ENCODE data around the gene LENG8.
A peak's percentile ranks its signal among the peaks of the same experiment; 100 is the strongest.

The LENG8 gene

DNA sequence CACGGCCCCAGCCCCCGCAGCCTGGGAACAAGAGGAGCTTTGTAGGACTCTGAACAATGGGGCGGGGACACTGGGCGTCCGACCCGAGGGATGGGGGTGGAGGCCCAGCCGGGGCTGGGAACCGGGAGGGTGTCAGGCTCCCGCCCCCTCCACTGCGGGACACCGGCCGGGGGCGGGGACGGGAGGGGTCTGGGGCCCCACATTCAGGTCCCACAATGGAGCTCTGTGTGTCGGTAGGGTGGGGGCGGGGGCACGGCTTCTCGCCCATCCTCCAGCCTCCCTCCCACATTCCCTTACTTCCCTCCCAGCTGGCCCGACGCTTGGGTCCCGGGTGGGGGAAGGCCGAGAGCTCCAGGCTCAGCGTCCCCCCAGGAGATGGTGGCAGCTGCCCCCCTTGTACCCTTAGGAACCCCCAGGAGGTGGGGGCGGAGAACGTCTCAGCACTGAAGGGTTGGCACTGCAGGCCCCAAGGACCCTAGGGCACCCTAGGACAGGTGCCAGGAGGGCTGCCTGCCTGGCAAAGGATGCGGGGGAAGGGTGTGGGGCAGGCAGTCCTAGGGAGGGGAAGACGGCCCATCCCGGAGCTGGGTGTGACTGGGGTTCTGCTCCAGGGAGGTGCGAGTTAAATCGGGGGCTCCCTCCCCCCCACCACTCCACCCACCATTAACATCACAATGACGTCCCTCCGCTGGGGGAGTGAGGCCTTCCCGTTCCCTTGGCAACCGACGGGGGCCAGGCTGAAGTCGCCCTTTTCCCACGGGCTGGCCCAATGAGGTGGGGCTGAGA is 28.4 kb upstream of the LENG8 start:
- no peaks in the 10 kb centered on the region for H3K79me1 ChIP-seq (ENCODE audit: low read length)
- H3K9ac ChIP-seq (ENCODE audit: low read length), result no peak overlapping the region
- H2BK5ac ChIP-seq (ENCODE audit: low read length), result no peak overlapping the region
- peak overlapping the region; percentile 25 for H3K56ac ChIP-seq (ENCODE audit: low read length)
- DNase-seq, result peak; percentile 52
- H3K4me2 ChIP-seq (ENCODE audit: low read length), result peak overlapping the region; percentile 27
- H3K27me3 ChIP-seq (ENCODE audit: insufficient read depth, low read length, poor library complexity), result peaks cover 10% of the 10 kb centered on the region
- no peak overlapping the region for H3K4ac ChIP-seq (ENCODE audit: low read depth, low read length)
- no peak overlapping the region for H3K4me3 ChIP-seq (ENCODE audit: low read length)
- no peak overlapping the region for H3K27ac ChIP-seq (ENCODE audit: low read depth, low read length)
- no peak overlapping the region for H3K18ac ChIP-seq (ENCODE audit: low read length)
- H2AK5ac ChIP-seq (ENCODE audit: low read length), result no peak overlapping the region
- no peak overlapping the region for H2BK15ac ChIP-seq (replicated peaks; ENCODE audit: low read depth)
- H4K5ac ChIP-seq (ENCODE audit: low read length), result no peak overlapping the region
- H3K36me3 ChIP-seq (ENCODE audit: control insufficient read depth, insufficient read depth, low read length), result no peaks in the 10 kb centered on the region
- H4K8ac ChIP-seq (ENCODE audit: low read depth, low read length), result no peak overlapping the region
- H3K4me1 ChIP-seq (ENCODE audit: control insufficient read depth, low read depth, low read length), result no peaks in the 10 kb centered on the region
- H2BK120ac ChIP-seq (ENCODE audit: low read depth, low read length), result no peak overlapping the region
- H3K23ac ChIP-seq (ENCODE audit: low read length), result no peak overlapping the region
- H3K79me2 ChIP-seq (ENCODE audit: control insufficient read depth, insufficient read depth, low read length), result no peaks in the 10 kb centered on the region
- no CpG with 5 or more reads among the region's 37 CpGs for WGBS (ENCODE audit: extremely low coverage, insufficient coverage, low lambda C conversion rate)

DNA sequence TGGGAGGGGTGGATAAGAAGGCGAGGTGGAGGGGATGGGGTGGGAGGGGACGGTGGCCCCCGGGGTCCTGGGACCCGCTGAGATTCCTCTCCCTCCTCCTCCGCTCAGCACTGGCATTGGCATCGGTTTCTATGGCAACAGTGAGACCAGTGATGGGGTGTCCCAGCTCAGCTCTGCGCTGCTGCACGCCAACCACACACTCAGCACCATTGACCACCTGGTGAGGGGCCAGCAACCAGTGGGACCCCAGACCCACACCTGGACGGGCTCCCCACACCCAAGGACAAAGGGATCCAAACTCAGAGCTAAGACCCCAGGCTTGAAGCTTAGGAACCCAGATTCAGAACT is 27.9 kb upstream of the LENG8 start:
- Histone ChIP-seq H2BK15ac (replicated peaks; ENCODE audit: low read depth) (no peak overlapping the region), H2BK120ac (ENCODE audit: low read depth, low read length) (no peak overlapping the region), H3K4me3 (ENCODE audit: low read length) (no peak overlapping the region), H3K79me1 (ENCODE audit: low read length) (no peaks in the 10 kb centered on the region), H3K79me2 (ENCODE audit: control insufficient read depth, insufficient read depth, low read length) (no peaks in the 10 kb centered on the region), H3K27ac (ENCODE audit: low read depth, low read length) (no peak overlapping the region), H3K23ac (ENCODE audit: low read length) (no peak overlapping the region), H4K5ac (ENCODE audit: low read length) (no peak overlapping the region), H3K56ac (ENCODE audit: low read length) (no peak overlapping the region), H3K18ac (ENCODE audit: low read length) (no peak overlapping the region), H3K4me1 (ENCODE audit: control insufficient read depth, low read depth, low read length) (no peaks in the 10 kb centered on the region), H3K4me2 (ENCODE audit: low read length) (no peak overlapping the region), H3K27me3 (ENCODE audit: insufficient read depth, low read length, poor library complexity) (peaks cover 4% of the 10 kb centered on the region), H3K4ac (ENCODE audit: low read depth, low read length) (no peak overlapping the region), H3K36me3 (ENCODE audit: control insufficient read depth, insufficient read depth, low read length) (no peaks in the 10 kb centered on the region), H2BK5ac (ENCODE audit: low read length) (no peak overlapping the region), H4K8ac (ENCODE audit: low read depth, low read length) (no peak overlapping the region), H2AK5ac (ENCODE audit: low read length) (no peak overlapping the region), H3K9ac (ENCODE audit: low read length) (no peak overlapping the region)
- no CpG with 5 or more reads among the region's 9 CpGs for WGBS (ENCODE audit: extremely low coverage, insufficient coverage, low lambda C conversion rate)
- DNase-seq, result no peak

DNA sequence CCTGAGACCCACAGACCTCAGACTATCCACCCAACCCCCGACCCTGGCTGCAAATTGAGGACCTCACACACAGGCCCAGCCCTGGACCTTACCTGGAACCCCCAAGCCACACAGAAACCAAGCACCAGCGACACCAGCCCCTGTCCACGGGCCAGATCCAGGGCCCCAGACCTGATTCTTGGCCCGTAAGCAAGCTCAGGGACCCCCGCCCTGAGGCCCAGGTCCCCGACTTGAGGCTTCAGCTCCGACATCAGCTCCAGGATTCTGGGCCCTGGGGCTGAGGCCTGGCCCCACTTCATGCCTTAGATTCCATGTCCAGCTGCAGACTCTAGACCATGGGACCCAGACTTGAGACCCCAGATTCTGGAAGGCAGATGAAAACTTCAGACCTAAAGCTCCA is 27.5 kb upstream of the LENG8 start:
- WGBS (ENCODE audit: extremely low coverage, insufficient coverage, low lambda C conversion rate), result no CpG with 5 or more reads among the region's 7 CpGs
- no peaks in the 10 kb centered on the region for H3K36me3 ChIP-seq (ENCODE audit: control insufficient read depth, insufficient read depth, low read length)

DNA sequence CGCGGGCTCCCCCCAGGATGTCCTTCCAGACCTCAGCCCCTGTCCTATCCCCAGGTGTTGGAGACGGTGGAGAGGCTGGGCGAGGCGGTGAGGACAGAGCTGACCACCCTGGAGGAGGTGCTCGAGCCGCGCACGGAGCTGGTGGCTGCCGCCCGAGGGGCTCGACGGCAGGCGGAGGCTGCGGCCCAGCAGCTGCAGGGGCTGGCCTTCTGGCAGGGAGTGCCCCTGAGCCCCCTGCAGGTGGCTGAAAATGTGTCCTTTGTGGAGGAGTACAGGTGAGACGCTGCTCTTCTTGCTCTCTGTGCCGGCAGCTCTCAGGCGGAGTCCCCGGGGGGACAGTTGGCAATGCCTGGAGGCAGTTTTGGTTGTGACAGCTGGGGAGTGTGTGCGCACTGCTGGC is 26.9 kb upstream of the LENG8 start:
- Histone ChIP-seq H3K79me1 (ENCODE audit: low read length) (no peaks in the 10 kb centered on the region), H2AK5ac (ENCODE audit: low read length) (no peak overlapping the region), H3K23ac (ENCODE audit: low read length) (no peak overlapping the region), H3K4ac (ENCODE audit: low read depth, low read length) (no peak overlapping the region), H4K8ac (ENCODE audit: low read depth, low read length) (no peak overlapping the region), H3K18ac (ENCODE audit: low read length) (no peak overlapping the region), H2BK5ac (ENCODE audit: low read length) (no peak overlapping the region), H2BK120ac (ENCODE audit: low read depth, low read length) (no peak overlapping the region), H3K9ac (ENCODE audit: low read length) (no peak overlapping the region), H3K56ac (ENCODE audit: low read length) (no peak overlapping the region), H4K5ac (ENCODE audit: low read length) (no peak overlapping the region), H3K27me3 (ENCODE audit: insufficient read depth, low read length, poor library complexity) (no peaks in the 10 kb centered on the region), H3K36me3 (ENCODE audit: control insufficient read depth, insufficient read depth, low read length) (no peaks in the 10 kb centered on the region), H3K4me1 (ENCODE audit: control insufficient read depth, low read depth, low read length) (no peaks in the 10 kb centered on the region), H3K4me3 (ENCODE audit: low read length) (no peak overlapping the region), H3K27ac (ENCODE audit: low read depth, low read length) (no peak overlapping the region), H2BK15ac (replicated peaks; ENCODE audit: low read depth) (no peak overlapping the region), H3K4me2 (ENCODE audit: low read length) (no peak overlapping the region), H3K79me2 (ENCODE audit: control insufficient read depth, insufficient read depth, low read length) (no peaks in the 10 kb centered on the region)
- peak; percentile 49 for DNase-seq
- WGBS (ENCODE audit: extremely low coverage, insufficient coverage, low lambda C conversion rate), result no CpG with 5 or more reads among the region's 20 CpGs

More for the DNA sequence above, 27.5 kb upstream of the LENG8 start:
- H4K5ac ChIP-seq (ENCODE audit: low read length), result no peak overlapping the region
- H3K4me3 ChIP-seq (ENCODE audit: low read length), result no peak overlapping the region
- H2BK5ac ChIP-seq (ENCODE audit: low read length), result no peak overlapping the region
- no peak overlapping the region for H2AK5ac ChIP-seq (ENCODE audit: low read length)
- H3K4me1 ChIP-seq (ENCODE audit: control insufficient read depth, low read depth, low read length), result no peaks in the 10 kb centered on the region
- no peak overlapping the region for H2BK120ac ChIP-seq (ENCODE audit: low read depth, low read length)
- H4K8ac ChIP-seq (ENCODE audit: low read depth, low read length), result no peak overlapping the region
- peaks cover under 1% of the 10 kb centered on the region for H3K27me3 ChIP-seq (ENCODE audit: insufficient read depth, low read length, poor library complexity)
- H3K79me2 ChIP-seq (ENCODE audit: control insufficient read depth, insufficient read depth, low read length), result no peaks in the 10 kb centered on the region
- H3K56ac ChIP-seq (ENCODE audit: low read length), result no peak overlapping the region
- H3K27ac ChIP-seq (ENCODE audit: low read depth, low read length), result no peak overlapping the region
- H3K18ac ChIP-seq (ENCODE audit: low read length), result no peak overlapping the region
- H3K9ac ChIP-seq (ENCODE audit: low read length), result no peak overlapping the region
- H3K4ac ChIP-seq (ENCODE audit: low read depth, low read length), result no peak overlapping the region
- DNase-seq, result no peak
- no peak overlapping the region for H3K23ac ChIP-seq (ENCODE audit: low read length)
- H2BK15ac ChIP-seq (replicated peaks; ENCODE audit: low read depth), result no peak overlapping the region
- no peaks in the 10 kb centered on the region for H3K79me1 ChIP-seq (ENCODE audit: low read length)
- no peak overlapping the region for H3K4me2 ChIP-seq (ENCODE audit: low read length)

DNA sequence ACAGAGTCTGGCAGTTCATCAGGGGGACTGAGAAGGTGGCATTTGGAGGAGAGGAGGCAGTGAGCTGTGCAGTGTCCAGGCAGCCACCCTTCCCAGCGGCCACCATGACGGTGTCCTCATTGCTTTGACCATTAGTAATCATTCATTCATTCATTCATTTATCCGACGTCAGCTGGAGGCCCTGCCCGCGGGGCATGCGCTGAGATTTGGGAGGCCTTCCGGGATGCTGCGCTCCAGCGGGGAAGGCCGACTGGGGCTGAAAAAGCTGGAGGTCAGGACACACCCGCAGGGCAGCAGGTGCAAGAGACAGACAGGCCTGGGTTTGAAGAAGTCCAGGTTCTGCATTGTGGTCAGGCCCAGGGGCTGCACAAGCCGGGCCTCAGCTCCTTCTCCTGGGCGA is 24.8 kb upstream of the LENG8 start:
- Histone ChIP-seq H4K5ac (ENCODE audit: low read length) (no peak overlapping the region), H2AK5ac (ENCODE audit: low read length) (no peak overlapping the region), H3K4me3 (ENCODE audit: low read length) (no peak overlapping the region), H2BK15ac (replicated peaks; ENCODE audit: low read depth) (no peak overlapping the region), H3K4me1 (ENCODE audit: control insufficient read depth, low read depth, low read length) (no peaks in the 10 kb centered on the region), H3K27ac (ENCODE audit: low read depth, low read length) (no peak overlapping the region), H3K36me3 (ENCODE audit: control insufficient read depth, insufficient read depth, low read length) (no peaks in the 10 kb centered on the region), H2BK5ac (ENCODE audit: low read length) (no peak overlapping the region), H3K56ac (ENCODE audit: low read length) (no peak overlapping the region), H3K4ac (ENCODE audit: low read depth, low read length) (no peak overlapping the region), H3K23ac (ENCODE audit: low read length) (no peak overlapping the region), H3K27me3 (ENCODE audit: insufficient read depth, low read length, poor library complexity) (no peaks in the 10 kb centered on the region), H4K8ac (ENCODE audit: low read depth, low read length) (no peak overlapping the region), H3K4me2 (ENCODE audit: low read length) (no peak overlapping the region), H3K18ac (ENCODE audit: low read length) (no peak overlapping the region), H3K79me1 (ENCODE audit: low read length) (no peaks in the 10 kb centered on the region), H3K79me2 (ENCODE audit: control insufficient read depth, insufficient read depth, low read length) (no peaks in the 10 kb centered on the region), H2BK120ac (ENCODE audit: low read depth, low read length) (no peak overlapping the region), H3K9ac (ENCODE audit: low read length) (no peak overlapping the region)
- DNase-seq, result no peak
- no CpG with 5 or more reads among the region's 14 CpGs for WGBS (ENCODE audit: extremely low coverage, insufficient coverage, low lambda C conversion rate)

All from mesendoderm (in vitro differentiated cells).